NCI-H345 treated with DMSO at 0.1 percent for 48 hours (cell line): ENCODE data around the gene AP5Z1.

Source experiments
- DNase-seq: peaks from one replicate; lab custom pipeline; 2025; ENCODE audit not compliant: unreplicated experiment; lab: John Stamatoyannopoulos, UW

Gene AP5Z1

DNA sequence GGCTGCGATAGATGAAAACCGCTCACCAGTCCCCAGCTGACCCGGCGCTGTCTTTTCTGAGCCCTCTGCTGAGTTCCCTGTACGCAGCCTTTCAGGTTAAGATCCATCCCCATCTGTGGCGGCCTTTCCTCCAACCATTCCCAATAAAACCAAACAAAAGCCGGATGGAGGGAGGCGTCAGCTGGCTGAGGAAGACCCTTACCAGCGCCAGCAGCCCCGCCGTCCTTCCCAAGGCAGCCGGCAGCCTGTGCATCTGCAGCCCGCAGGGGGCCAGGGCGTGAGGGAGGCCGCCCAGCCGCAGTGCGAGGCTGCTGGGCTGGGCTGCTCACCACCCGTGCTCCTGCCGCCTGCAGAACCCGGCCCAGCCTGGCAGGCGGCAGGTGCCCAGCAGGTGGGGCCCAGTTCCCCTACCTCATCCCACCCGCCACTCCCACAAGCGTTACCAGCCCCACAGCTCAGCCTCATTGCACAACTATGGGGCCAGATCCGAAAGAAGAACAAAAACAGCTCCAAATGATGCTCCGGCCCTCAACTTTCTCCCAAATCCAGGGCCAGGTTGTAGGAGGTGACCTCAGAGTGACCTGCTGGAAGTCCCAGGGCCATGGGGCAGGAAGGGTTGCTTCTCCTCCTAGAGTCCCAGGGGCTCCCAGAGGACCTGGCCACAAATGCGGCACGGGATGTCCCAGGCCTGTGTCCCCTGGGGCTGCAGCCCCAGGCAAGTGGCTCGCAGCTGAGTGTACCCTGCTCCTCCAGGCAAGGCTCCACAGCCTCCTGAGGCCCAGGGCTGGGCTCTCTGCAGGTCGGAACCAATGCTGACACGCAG lies 62.6 kb downstream of the AP5Z1 start:
- peak; percentile 24 for DNase-seq

GRCh38 chr7:4838626-4839334 lies 63.4 kb downstream of the AP5Z1 start:
- DNase-seq, result no peak

GRCh38 chr7:4840079-4840501 lies 64.7 kb downstream of the AP5Z1 start:
- no peak for DNase-seq
